Stomach (tissue), 9 donors: ENCODE results near the gene PKDCC. TPM values are rescaled to one million over a fixed set of nuclear protein-coding genes. Genes with fewer than 3 reads are reported as not detected.

Experiments used
- DNase-seq, 2 donors: peaks; one replicate each; pipeline versions ENCODE4 v3.0.0 to v3.0.0-alpha.2; 2013 to 2019
- H3K27ac ChIP-seq, 5 donors: fragments of 200-600 bp in 4 of 5; sonication (generic) in 4 of 5; one replicate each; pipeline ENCODE4 v1.5.1; 2013 to 2019; ENCODE audit warnings: mild to moderate bottlenecking in 1 of 5, moderate library complexity in 1 of 5
- H3K27me3 ChIP-seq, 3 donors: fragments of 200-600 bp; sonication (generic); one replicate each; pipeline ENCODE4 v1.5.1; 2017 to 2019; ENCODE audit warnings: mixed run types in 1 of 3
- H3K36me3 ChIP-seq, 4 donors: fragments of 200-600 bp; sonication (generic); 1 replicate in 3 of 4; 2 replicates in 1 of 4; pipeline ENCODE4 v1.5.1; 2016 to 2019
- H3K4me1 ChIP-seq, 4 donors: fragments of 200-600 bp; sonication (generic); one replicate each; pipeline ENCODE4 v1.5.1; 2016 to 2019
- H3K4me3 ChIP-seq, 4 donors: fragments of 200-600 bp; sonication (generic) in 3 of 4; one replicate each; pipeline ENCODE4 v1.5.1; 2016 to 2019; ENCODE audit warnings: mild to moderate bottlenecking in 1 of 4
- H3K9me3 ChIP-seq, 4 donors: fragments of 200-600 bp; sonication (generic); one replicate each; pipeline ENCODE4 v1.5.1; 2016 to 2019
- CTCF ChIP-seq, 7 experiments: fragments of 450-650 bp in 4 of 7; fragments of 200-600 bp in 3 of 7; sonication (generic) in 3 of 7; IDR thresholded peaks; one replicate each; pipeline ENCODE4 v1.5.1; 2016 to 2019; ENCODE audit warnings: antibody characterized with exemption in 7 of 7, control low read depth in 2 of 7, mild to moderate bottlenecking in 1 of 7
- EP300 ChIP-seq: sonication (generic); formaldehyde crosslinking; IDR thresholded peaks from one replicate; pipeline ENCODE4 v1.6.1; 2017; ENCODE audit warnings: antibody characterized with exemption
- POLR2A ChIP-seq, 4 donors: fragments of 450-650 bp; IDR thresholded peaks; one replicate each; pipeline ENCODE4 v1.6.1; 2016; ENCODE audit warnings: antibody characterized with exemption in 4 of 4, control low read depth in 2 of 4, mild to moderate bottlenecking in 1 of 4, moderate library complexity in 1 of 4
- POLR2AphosphoS5 ChIP-seq, 3 donors: sonication (generic); formaldehyde crosslinking; IDR thresholded peaks; one replicate each; pipeline ENCODE4 v1.6.1; 2016; ENCODE audit warnings: antibody characterized with exemption in 3 of 3
- WGBS, 5 donors: extraction: QIAGEN DNeasy Blood & Tissue Kit in 3 of 5; methylation state at CpG; one replicate each; pipeline versions ENCODE4 v1.1.5 to v1.1.7; 2013 to 2018; 5-methylcytosine and 5-hydroxymethylcytosine counted together
- intact Hi-C: fragments of 100-400 bp; cut with DNase I; formaldehyde crosslinking; loops from one replicate; pipeline ENCODE4 v1.15.1; 2023; ENCODE audit warnings: low total_unique reads
- polyA plus RNA-seq, 3 donors: library from polyadenylated mRNA; stranded (reverse); fragments of 200-250 nt; gene quantifications; one replicate each; pipeline ENCODE4 v1.2.3, GENCODE V29; 2013
- total RNA-seq, 5 donors: library from RNA; depleted of rRNA; stranded (reverse); fragments of >200 nt; gene quantifications; one replicate each; pipeline versions ENCODE4 v1.1.0 to v1.2.3, GENCODE V29; 2014 to 2016
- donor health status: healthy with polysubstance abuse.
- donor health status: Bipolar disorder and iron deficiency.
- donor health status: healthy.

PKDCC gene
- total and polyA plus RNA-seq, 8 donors, result 15.4 to 176 (median 50.9) TPM

- Histone ChIP-seq H3K4me1 (peaks cover 15 to 87% (median 64%) of the 10 kb centered on the region in 4 donors), H3K4me3 (no peak overlapping the region), H3K36me3 (peaks cover 6 to 44% (median 35%) of the 10 kb centered on the region in 4 donors), H3K27ac (peak overlapping the region in 4 of 5 donors; percentile 80 to 90 (median 86)), H3K9me3 (no peaks in the 10 kb centered on the region), H3K27me3 (peaks cover 0 to 3% (median 0%) of the 10 kb centered on the region in 3 donors)
- TF ChIP-seq CTCF (IDR thresholded peaks at IDR 0.05), result peak in 3 of 7 experiments; percentile 5 to 54 (median 17)
- no peak for TF ChIP-seq EP300
- peak; percentile 39 to 84 for DNase-seq
- WGBS, 5 donors, result 53 to 65% (median 59%) methylated on average over 19 of the region's 19 CpGs
- intact Hi-C loops, result no loop called here
Measured at GRCh38 chr2:42054714-42055430, 7.1 kb downstream of the PKDCC start.

GRCh38 chr2:42055573-42056514, 8.0 kb downstream of the PKDCC start:
- no peak overlapping the region for H3K4me3 ChIP-seq
- peaks cover 11 to 89% (median 70%) of the 10 kb centered on the region in 4 donors for H3K4me1 ChIP-seq
- peak overlapping the region; percentile 52 to 90 (median 84) for H3K27ac ChIP-seq
- peaks cover 6 to 44% (median 35%) of the 10 kb centered on the region in 4 donors for H3K36me3 ChIP-seq
- H3K9me3 ChIP-seq, result no peaks in the 10 kb centered on the region
- WGBS, 5 donors, result 24 to 57% (median 35%) methylated on average over 3 to 4 of the region's 4 CpGs
- peaks cover 0 to 3% (median 0%) of the 10 kb centered on the region in 3 donors for H3K27me3 ChIP-seq
- peak; percentile 62 to 89 for DNase-seq
- no peak for TF ChIP-seq EP300
- TF ChIP-seq POLR2AphosphoS5 (IDR thresholded peaks at IDR 0.05), result peak in 1 of 3 donors; percentile 29
- intact Hi-C loops, result no loop called here

GRCh38 chr2:42057159-42057901, 9.5 kb downstream of the PKDCC start:
- peak overlapping the region in 3 of 5 donors; percentile 80 to 90 (median 89) for H3K27ac ChIP-seq
- peaks cover 17 to 89% (median 68%) of the 10 kb centered on the region in 4 donors for H3K4me1 ChIP-seq
- no peaks in the 10 kb centered on the region for H3K27me3 ChIP-seq
- intact Hi-C loops, result no loop called here
- H3K36me3 ChIP-seq, result peaks cover 6 to 44% (median 35%) of the 10 kb centered on the region in 4 donors
- H3K4me3 ChIP-seq, result no peak overlapping the region
- TF ChIP-seq POLR2AphosphoS5 (IDR thresholded peaks at IDR 0.05), result no peak
- no peak for TF ChIP-seq EP300
- TF ChIP-seq POLR2A (IDR thresholded peaks at IDR 0.05), result no peak
- WGBS, 5 donors, result 77 to 89% (median 84%) methylated on average over 8 of the region's 8 CpGs
- no peaks in the 10 kb centered on the region for H3K9me3 ChIP-seq
- no peak for DNase-seq

- H3K27me3 ChIP-seq, result no peaks in the 10 kb centered on the region
- DNase-seq, result no peak
- no peak for TF ChIP-seq POLR2AphosphoS5 (IDR thresholded peaks at IDR 0.05)
- H3K36me3 ChIP-seq, result peaks cover 6 to 44% (median 35%) of the 10 kb centered on the region in 4 donors
- peaks cover 17 to 89% (median 63%) of the 10 kb centered on the region in 4 donors for H3K4me1 ChIP-seq
- H3K4me3 ChIP-seq, result no peak overlapping the region
- intact Hi-C loops, result no loop called here
- peak overlapping the region in 2 of 5 donors; percentile 89 to 90 for H3K27ac ChIP-seq
- no peaks in the 10 kb centered on the region for H3K9me3 ChIP-seq
- WGBS, 5 donors, result 75 to 88% (median 80%) methylated on average over 4 to 10 of the region's 10 CpGs
Measured at GRCh38 chr2:42057902-42058450, 10.2 kb downstream of the PKDCC start.

DNA sequence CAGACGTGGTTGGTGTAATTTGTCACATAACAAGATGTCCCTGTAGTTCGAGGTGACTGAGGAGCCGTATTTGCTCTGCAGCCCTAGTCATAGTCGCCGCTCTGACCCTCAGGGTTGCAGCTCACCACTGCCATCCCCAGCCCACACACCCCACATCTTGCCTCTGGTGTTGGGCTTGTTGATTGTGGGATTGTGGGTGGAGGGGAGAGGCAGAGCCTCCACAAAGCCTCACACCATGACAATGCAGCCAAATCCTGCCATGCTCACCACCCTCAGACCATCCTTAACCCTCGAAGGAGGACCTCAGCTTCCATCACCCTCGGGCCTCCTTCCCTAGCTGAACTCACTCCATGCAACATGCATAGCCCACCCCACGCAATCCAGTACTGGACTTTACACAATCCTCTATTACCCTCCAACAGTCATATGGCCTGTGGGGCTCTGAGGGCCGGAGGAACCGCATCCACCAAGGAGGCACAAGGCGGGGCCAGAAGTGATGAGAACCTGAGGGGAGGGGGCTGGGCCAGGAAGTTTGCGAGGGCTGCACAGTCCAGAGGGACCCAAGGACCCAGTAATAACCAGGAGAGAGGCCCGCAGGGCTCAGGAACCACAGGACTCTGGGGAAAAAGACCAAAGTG, 11.6 kb downstream of the PKDCC start:
- peak overlapping the region in 4 of 5 donors; percentile 61 to 90 (median 76) for H3K27ac ChIP-seq
- H3K36me3 ChIP-seq, result peaks cover 6 to 43% (median 34%) of the 10 kb centered on the region in 4 donors
- H3K27me3 ChIP-seq, result no peaks in the 10 kb centered on the region
- WGBS, 5 donors, result 85 to 91% (median 89%) methylated on average over 13 of the region's 13 CpGs
- H3K4me3 ChIP-seq, result no peak overlapping the region
- DNase-seq, result no peak
- no peaks in the 10 kb centered on the region for H3K9me3 ChIP-seq
- TF ChIP-seq POLR2AphosphoS5 (IDR thresholded peaks at IDR 0.05) (no peak), CTCF (IDR thresholded peaks at IDR 0.05) (no peak), EP300 (no peak), POLR2A (IDR thresholded peaks at IDR 0.05) (no peak)
- H3K4me1 ChIP-seq, result peaks cover 24 to 89% (median 60%) of the 10 kb centered on the region in 4 donors
- intact Hi-C loops, result no loop called here
